ENCODE results near the gene CENPU.
A peak's percentile ranks its signal among the peaks of the same experiment; 100 is the strongest.

CENPU gene

GRCh38 chr4:184649026-184649970 is 84.6 kb downstream of the CENPU start, which contains the start of the genes CASP3 and PRIMPOL:
Gene CASP3 (minus strand): TSS chr4:184649447. CDS start chr4:184638453, 10,994 bp downstream.
Gene PRIMPOL (plus strand): TSS chr4:184649738. CDS start chr4:184657141, 7,403 bp downstream.
- ChIA-PET CTCF (interaction anchor here (0.5 kb wide), 1 partner anchor 59 kb away, joined by 6 read pairs; no protein-coding TSS in a partner anchor), POLR2A (ENCODE audit: low non-redundant PET) (interaction anchor here (0.6 to 0.7 kb wide), 2 partner anchors 13 to 75 kb away, joined by 6 to 7 read pairs; no protein-coding TSS in a partner anchor)
- 0 out of 2 replicates have a peak, but pooled peaks have one; percentile 9 for TF ChIP-seq CTCF (conservative IDR thresholded peaks at IDR 0.05; ENCODE audit: low read depth)
- H3K27ac ChIP-seq, result peak within 1 kb of the TSS; percentile 95
- peak; percentile 84 for DNase-seq (ENCODE audit: low spot score)

DNA sequence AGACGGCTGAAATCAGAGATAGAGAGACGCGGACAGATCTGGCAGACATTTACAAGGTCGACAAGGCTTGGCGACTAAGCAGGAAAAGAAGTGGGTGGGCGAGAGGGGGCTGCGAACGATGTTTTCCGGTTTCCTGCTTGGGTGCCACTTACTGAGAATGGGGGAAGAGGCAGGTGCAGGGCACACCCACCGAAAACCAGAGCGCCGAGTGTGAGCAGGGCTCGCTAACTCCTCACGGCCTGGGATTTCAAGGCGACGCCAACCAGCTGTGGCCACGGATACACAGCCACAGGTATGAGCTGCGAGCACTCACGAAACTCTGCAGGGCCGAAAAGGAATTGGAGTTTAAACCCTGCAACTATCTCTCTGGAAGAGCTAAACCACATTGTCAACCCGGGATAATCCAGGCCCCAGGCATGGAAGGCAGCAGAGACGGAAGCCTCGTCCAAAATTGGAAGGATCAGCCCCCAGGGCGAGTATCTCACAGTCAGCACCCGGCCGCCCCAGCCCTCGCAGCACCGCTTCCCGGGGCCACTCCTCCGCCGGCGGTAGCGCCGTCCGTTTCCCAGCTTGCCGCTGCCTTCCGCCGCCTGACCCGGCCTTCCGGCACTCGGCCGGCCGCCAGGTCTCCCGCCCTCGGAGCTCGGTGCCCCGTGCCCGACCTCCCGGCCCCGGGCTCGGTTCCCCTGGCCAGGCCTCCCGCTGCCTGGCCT is 85.4 kb downstream of the CENPU start:
- ChIA-PET CTCF (no interaction called here), POLR2A (ENCODE audit: low non-redundant PET) (interaction anchor here (1.7 kb wide), 1 partner anchor 111 kb away, joined by 3 read pairs; no protein-coding TSS in a partner anchor)
- H3K27ac ChIP-seq, result peak overlapping the region; percentile 95
- no peak for TF ChIP-seq CTCF (conservative IDR thresholded peaks at IDR 0.05; ENCODE audit: low read depth)
- peak; percentile 30 for DNase-seq (ENCODE audit: low spot score)

DNA sequence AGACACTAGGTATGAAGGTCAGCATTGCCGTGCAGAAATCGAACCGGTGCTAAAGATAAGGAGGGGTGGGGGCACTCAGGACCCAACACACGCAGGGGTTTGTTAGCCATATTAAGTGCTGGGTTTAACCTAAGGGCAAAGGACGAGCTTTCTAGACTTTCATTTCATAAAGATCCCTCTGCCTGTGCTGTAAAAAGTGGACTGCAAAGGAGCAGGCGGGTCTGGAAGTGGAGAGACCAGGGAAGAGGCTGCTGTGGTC is 85.9 kb downstream of the CENPU start:
- CTCF ChIA-PET, result no interaction called here
- peak overlapping the region; percentile 95 for H3K27ac ChIP-seq
- TF ChIP-seq CTCF (conservative IDR thresholded peaks at IDR 0.05; ENCODE audit: low read depth), result no peak
- POLR2A ChIA-PET (ENCODE audit: low non-redundant PET), result interaction anchor here (1.7 kb wide), 1 partner anchor 111 kb away, joined by 3 read pairs; no protein-coding TSS in a partner anchor
- no peak for DNase-seq (ENCODE audit: low spot score)

DNA sequence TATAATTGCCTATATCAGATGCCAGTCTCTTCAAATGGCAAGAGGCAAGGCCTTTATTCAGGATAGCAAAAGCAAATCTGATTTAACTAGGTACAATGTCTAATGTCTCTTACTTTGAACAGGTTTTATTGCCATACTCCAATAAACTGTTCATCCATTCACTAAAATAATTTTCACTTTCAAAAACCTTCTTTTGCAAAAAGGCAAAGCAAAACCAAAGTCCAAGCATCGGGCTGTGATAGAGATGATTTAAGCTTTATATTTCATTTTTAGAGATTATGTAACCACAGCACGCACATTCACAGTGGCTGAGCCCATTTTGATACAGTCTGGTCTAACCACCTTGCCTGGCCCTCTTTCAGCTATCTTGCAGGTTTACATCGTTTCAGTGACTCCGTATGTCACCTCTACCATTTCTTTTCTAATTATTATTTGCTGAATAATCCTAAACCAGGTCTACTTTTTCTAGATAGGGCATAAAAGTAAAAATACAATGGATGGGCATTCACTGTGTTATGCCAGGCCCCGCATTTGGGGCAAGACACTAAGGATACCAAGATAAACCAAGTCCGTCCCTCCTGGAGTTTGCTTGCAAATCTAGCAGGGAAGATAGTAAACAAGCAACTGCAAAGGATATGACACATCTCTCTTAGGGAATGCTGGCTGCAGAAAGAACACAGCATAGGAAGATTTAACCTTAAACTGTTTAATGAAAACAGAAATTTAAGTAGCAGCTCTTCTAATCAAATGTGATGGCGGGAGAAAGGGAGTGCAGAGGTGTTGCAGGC is 86.4 kb downstream of the CENPU start:
- TF ChIP-seq CTCF (conservative IDR thresholded peaks at IDR 0.05; ENCODE audit: low read depth), result no peak
- no peak for DNase-seq (ENCODE audit: low spot score)
- ChIA-PET CTCF (interaction anchor here (0.6 kb wide), 1 partner anchor 323 kb away, joined by 3 read pairs; no protein-coding TSS in a partner anchor), POLR2A (ENCODE audit: low non-redundant PET) (interaction anchor here (1.7 kb wide), 1 partner anchor 110 kb away, joined by 3 read pairs; no protein-coding TSS in a partner anchor)
- H3K27ac ChIP-seq, result peak overlapping the region; percentile 95

DNA sequence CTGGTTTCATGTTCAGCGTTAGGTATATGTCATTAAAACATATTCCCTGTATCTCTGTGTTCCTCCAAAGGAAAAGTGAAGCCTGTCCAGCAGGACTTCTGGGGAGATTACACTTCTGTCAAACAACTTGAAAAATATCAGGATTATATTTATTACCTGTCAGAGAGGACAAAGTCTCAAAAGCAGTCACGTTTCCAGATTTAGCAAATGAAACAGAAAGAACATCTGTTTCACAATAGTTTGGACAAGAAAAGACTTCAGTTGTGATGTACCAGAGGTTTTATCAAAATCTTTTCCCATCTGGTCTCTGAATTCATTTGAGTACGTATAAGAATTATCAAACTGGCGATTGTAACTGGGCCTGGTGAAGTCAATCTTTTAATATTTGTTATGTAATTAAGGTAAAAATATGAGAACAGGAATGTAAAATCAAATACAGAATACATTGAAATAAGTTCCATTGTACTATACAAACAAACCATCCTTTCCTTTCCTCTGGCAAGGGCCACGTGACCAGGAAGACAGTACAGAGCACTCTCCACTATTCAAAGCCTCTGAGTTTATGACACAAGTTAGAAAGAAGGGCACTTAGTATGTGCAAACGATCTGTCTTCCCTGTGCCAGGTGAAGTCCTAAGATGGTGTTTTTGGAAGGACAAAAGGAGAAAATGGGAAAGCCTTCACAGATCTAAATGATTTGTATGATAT is 87.8 kb downstream of the CENPU start:
- DNase-seq (ENCODE audit: low spot score), result no peak
- TF ChIP-seq CTCF (conservative IDR thresholded peaks at IDR 0.05; ENCODE audit: low read depth), result no peak
- ChIA-PET POLR2A (ENCODE audit: low non-redundant PET) (no interaction called here), CTCF (no interaction called here)
- no peak overlapping the region for H3K27ac ChIP-seq

All from RWPE1 (cell line).